Caco-2 (cell line): Measurements from ENCODE around the gene NFASC. TPM values are rescaled to one million over a fixed set of nuclear protein-coding genes. Genes with fewer than 3 reads are reported as not detected.

Experiments
- BruUV-seq: library from RNA; stranded (reverse); fragments of 400-500 nt; replicated peaks from 2 replicates; lab custom pipeline; 2021; lab: Mats Ljungman, UMichigan
- CTCF ChIA-PET: fragments of 300-600 bp; sonication (Branson Sonifier 250); formaldehyde crosslinking; loops from one replicate; lab custom pipeline; 2022; ENCODE audit warnings: antibody characterized with exemption; lab: Charles Lee
- POLR2A ChIA-PET: fragments of 300-600 bp; sonication (Branson Sonifier 250); formaldehyde crosslinking; loops from one replicate; lab custom pipeline; 2022; ENCODE audit warnings: antibody characterized with exemption; lab: Charles Lee
- DNase-seq, 2 experiments: peaks; one replicate each; pipeline versions ENCODE4 v3.0.0 to v3.0.0-alpha.2; 2020 to 2022
- H3K27me3 ChIP-seq: replicated peaks from 2 replicates; pipeline ENCODE4 v1.6.0; 2011; ENCODE audit warnings: low read length; ENCODE audit not compliant: control insufficient read depth, insufficient read depth
- H3K36me3 ChIP-seq: 2 replicates; pipeline ENCODE4 v1.5.1; 2011; ENCODE audit warnings: low read length; ENCODE audit not compliant: control insufficient read depth, insufficient read depth
- H3K4me1 ChIP-seq: fragments of 250-450 bp; sonication (Bioruptor Pico); 2 replicates; pipeline ENCODE4 v1.5.1; 2020; ENCODE audit warnings: mild to moderate bottlenecking
- H3K4me3 ChIP-seq: 2 replicates; pipeline ENCODE4 v1.5.1; 2011; ENCODE audit warnings: low read depth, mild to moderate bottlenecking, control low read depth, low read length
- H3K9me3 ChIP-seq: fragments of 250-450 bp; sonication (Bioruptor Pico); 2 replicates; pipeline ENCODE4 v1.5.1; 2020; ENCODE audit warnings: mild to moderate bottlenecking, moderate library complexity
- H3K27ac Mint-ChIP-seq: one replicate; pipeline ENCODE4 v1.8.0; 2022; ENCODE audit warnings: mixed read lengths; ENCODE audit not compliant: unreplicated experiment
- H3K27me3 Mint-ChIP-seq: one replicate; pipeline ENCODE4 v1.8.0; 2022; ENCODE audit warnings: mixed read lengths; ENCODE audit not compliant: insufficient read depth, unreplicated experiment
- H3K36me3 Mint-ChIP-seq: one replicate; pipeline ENCODE4 v1.8.0; 2022; ENCODE audit warnings: mild to moderate bottlenecking, mixed read lengths; ENCODE audit not compliant: insufficient read depth, unreplicated experiment
- H3K4me1 Mint-ChIP-seq: one replicate; pipeline ENCODE4 v1.8.0; 2022; ENCODE audit warnings: low read depth, mixed read lengths; ENCODE audit not compliant: unreplicated experiment
- H3K4me3 Mint-ChIP-seq: one replicate; pipeline ENCODE4 v1.8.0; 2022; ENCODE audit warnings: mild to moderate bottlenecking, moderate library complexity, mixed read lengths; ENCODE audit not compliant: unreplicated experiment
- H3K9me3 Mint-ChIP-seq: one replicate; pipeline ENCODE4 v1.8.0; 2022; ENCODE audit warnings: mixed read lengths; ENCODE audit not compliant: unreplicated experiment
- intact Hi-C: fragments of 100-400 bp; cut with micrococcal nuclease; formaldehyde crosslinking; loops from one replicate; pipeline ENCODE4 v1.10.0; 2022; ENCODE audit not compliant: unreplicated experiment
- total RNA-seq: library from RNA; stranded (reverse); gene quantifications from 2 replicates; pipeline ENCODE4 v1.2.3, GENCODE V29; 2022
- TF ChIP-seq, protein P1 (sequence below), 2 experiments: fragments of 200-600 bp in 1 of 2; IDR thresholded peaks; 1 replicate in 1 of 2; 2 replicates in 1 of 2; pipeline versions ENCODE4 v1.5.1 to v1.8.0; 2011 to 2022; ENCODE audit warnings: antibody characterized with exemption in 1 of 2, control low read depth in 1 of 2, inconsistent platforms in 1 of 2, low read depth in 1 of 2, low read length in 1 of 2, mild to moderate bottlenecking in 1 of 2, moderate library complexity in 1 of 2; ENCODE audit not compliant: insufficient read depth in 1 of 2, severe bottlenecking in 1 of 2, unreplicated experiment in 1 of 2

The NFASC gene
- total RNA-seq, 1 experiment from 2014 or later, result 1.3 TPM

DNA sequence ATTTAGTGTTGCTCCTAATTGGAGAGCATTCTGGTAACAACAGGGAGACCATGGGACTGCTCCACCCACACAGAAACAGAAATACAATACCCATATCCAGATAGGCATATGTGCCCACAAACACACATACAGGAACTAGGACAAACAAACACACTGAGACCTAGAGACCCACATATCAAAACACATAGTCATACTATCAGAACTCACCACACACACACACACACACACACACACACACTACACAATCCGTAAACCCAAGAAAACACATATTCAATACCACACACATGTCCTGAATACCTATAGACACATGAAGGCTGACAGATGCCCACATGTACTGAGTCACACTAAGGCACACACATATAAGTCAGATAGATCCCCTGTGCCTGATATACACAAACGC lies 3.5 kb upstream of the NFASC start:
- H3K4me1 Mint-ChIP-seq, result no peaks in the 10 kb centered on the region
- TF ChIP-seq, protein P1, sequence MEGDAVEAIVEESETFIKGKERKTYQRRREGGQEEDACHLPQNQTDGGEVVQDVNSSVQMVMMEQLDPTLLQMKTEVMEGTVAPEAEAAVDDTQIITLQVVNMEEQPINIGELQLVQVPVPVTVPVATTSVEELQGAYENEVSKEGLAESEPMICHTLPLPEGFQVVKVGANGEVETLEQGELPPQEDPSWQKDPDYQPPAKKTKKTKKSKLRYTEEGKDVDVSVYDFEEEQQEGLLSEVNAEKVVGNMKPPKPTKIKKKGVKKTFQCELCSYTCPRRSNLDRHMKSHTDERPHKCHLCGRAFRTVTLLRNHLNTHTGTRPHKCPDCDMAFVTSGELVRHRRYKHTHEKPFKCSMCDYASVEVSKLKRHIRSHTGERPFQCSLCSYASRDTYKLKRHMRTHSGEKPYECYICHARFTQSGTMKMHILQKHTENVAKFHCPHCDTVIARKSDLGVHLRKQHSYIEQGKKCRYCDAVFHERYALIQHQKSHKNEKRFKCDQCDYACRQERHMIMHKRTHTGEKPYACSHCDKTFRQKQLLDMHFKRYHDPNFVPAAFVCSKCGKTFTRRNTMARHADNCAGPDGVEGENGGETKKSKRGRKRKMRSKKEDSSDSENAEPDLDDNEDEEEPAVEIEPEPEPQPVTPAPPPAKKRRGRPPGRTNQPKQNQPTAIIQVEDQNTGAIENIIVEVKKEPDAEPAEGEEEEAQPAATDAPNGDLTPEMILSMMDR (IDR thresholded peaks at IDR 0.05; ENCODE audit: insufficient read depth in 1 of 2, low read depth in 1 of 2, low read length in 1 of 2, severe bottlenecking in 1 of 2, unreplicated experiment in 1 of 2), result no peak
- H3K4me3 Mint-ChIP-seq, result no peak overlapping the region
- peaks cover 12% of the 10 kb centered on the region for H3K27me3 Mint-ChIP-seq
- DNase-seq, result no peak
- H3K9me3 Mint-ChIP-seq, result no peaks in the 10 kb centered on the region
- intact Hi-C loops, result no loop called here
- H3K36me3 Mint-ChIP-seq, result no peaks in the 10 kb centered on the region
- no peak overlapping the region for H3K27ac Mint-ChIP-seq
- no peaks in the 10 kb centered on the region for H3K36me3 ChIP-seq
- no TSS peak for BruUV-seq
- no peak overlapping the region for H3K4me3 ChIP-seq
- POLR2A ChIA-PET, result no interaction called here
- no peaks in the 10 kb centered on the region for H3K27me3 ChIP-seq
- no peaks in the 10 kb centered on the region for H3K9me3 ChIP-seq
- CTCF ChIA-PET, result no interaction called here
- no peaks in the 10 kb centered on the region for H3K4me1 ChIP-seq

DNA sequence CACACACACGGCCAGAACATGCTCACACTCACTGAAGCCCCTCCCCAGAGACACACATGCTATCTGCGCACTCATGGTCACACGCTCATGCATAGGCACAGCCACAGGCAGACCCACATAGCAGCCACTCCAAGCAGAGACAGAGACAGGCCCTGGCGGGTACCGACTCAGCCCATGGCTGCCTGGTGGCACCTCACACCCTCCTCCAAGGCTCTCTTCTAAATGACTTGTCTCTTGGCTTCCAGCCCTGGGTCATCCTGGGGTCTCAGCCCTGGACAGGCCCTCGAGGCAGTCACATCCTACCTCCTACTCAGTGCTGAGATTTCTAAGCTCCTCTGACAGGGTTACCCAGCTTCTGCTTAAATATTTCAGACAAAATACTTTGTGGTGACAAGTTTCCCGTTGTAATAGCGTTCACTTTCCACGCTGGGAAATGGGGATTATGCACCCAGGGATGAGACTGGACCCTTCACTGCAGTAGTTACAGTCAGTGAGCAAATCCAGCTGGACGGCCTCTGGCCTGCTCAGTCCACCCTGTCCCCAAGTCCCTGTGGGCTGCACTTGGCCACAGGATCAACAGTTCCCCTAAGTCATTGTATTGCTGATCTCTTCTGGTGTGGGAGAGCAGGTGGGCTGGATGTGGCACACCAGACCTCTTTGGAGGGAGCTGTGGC lies 2.9 kb upstream of the NFASC start:
- intact Hi-C loops, result no loop called here
- no peak for DNase-seq
- Histone ChIP-seq H3K36me3 (no peaks in the 10 kb centered on the region), H3K4me1 (no peaks in the 10 kb centered on the region), H3K9me3 (no peaks in the 10 kb centered on the region), H3K27me3 (no peaks in the 10 kb centered on the region), H3K4me3 (no peak overlapping the region)
- H3K27me3 Mint-ChIP-seq, result peaks cover 9% of the 10 kb centered on the region
- ChIA-PET CTCF (no interaction called here), POLR2A (no interaction called here)
- no TSS peak for BruUV-seq
- TF ChIP-seq, protein P1 (IDR thresholded peaks at IDR 0.05; ENCODE audit: insufficient read depth in 1 of 2, low read depth in 1 of 2, low read length in 1 of 2, severe bottlenecking in 1 of 2, unreplicated experiment in 1 of 2), result no peak
- no peak overlapping the region for H3K4me3 Mint-ChIP-seq
- H3K9me3 Mint-ChIP-seq, result no peaks in the 10 kb centered on the region
- H3K27ac Mint-ChIP-seq, result no peak overlapping the region
- no peaks in the 10 kb centered on the region for H3K4me1 Mint-ChIP-seq
- H3K36me3 Mint-ChIP-seq, result no peaks in the 10 kb centered on the region

DNA sequence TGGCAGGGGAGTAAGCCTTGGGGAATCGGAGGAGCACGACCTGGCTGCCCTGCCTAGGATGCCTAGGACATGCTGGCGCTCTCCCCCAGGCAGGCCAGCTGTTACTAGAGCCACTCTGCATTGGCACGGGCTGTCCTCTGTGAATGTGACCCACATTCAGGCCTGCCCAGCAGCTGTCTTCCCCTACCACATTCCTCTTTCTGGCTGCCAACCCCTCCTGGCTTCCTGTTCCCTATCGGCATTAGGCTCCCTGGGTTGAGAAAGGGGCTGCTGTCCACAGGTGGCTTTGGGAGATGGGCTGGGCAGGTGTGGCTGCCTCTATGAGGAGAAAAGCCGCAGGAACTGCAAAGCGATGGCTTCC lies 2.3 kb upstream of the NFASC start:
- BruUV-seq, result no TSS peak
- no peaks in the 10 kb centered on the region for H3K36me3 ChIP-seq
- ChIA-PET POLR2A (no interaction called here), CTCF (no interaction called here)
- H3K36me3 Mint-ChIP-seq, result no peaks in the 10 kb centered on the region
- TF ChIP-seq, protein P1 (IDR thresholded peaks at IDR 0.05; ENCODE audit: insufficient read depth in 1 of 2, low read depth in 1 of 2, low read length in 1 of 2, severe bottlenecking in 1 of 2, unreplicated experiment in 1 of 2), result no peak
- no peaks in the 10 kb centered on the region for H3K4me1 ChIP-seq
- H3K4me1 Mint-ChIP-seq, result no peaks in the 10 kb centered on the region
- H3K4me3 ChIP-seq, result no peak overlapping the region
- DNase-seq, result no peak
- no peak overlapping the region for H3K4me3 Mint-ChIP-seq
- H3K9me3 Mint-ChIP-seq, result no peaks in the 10 kb centered on the region
- no peak overlapping the region for H3K27ac Mint-ChIP-seq
- peaks cover 9% of the 10 kb centered on the region for H3K27me3 Mint-ChIP-seq
- H3K9me3 ChIP-seq, result no peaks in the 10 kb centered on the region
- H3K27me3 ChIP-seq, result no peaks in the 10 kb centered on the region
- intact Hi-C loops, result no loop called here
